Measurements from ENCODE around the gene MAP1LC3B2.
A peak's percentile ranks its signal among the peaks of the same experiment; 100 is the strongest.
"Not testable (repeated sequence)": the region's sequence is repeated elsewhere in the genome, so short reads cannot be mapped to it uniquely, and the experiment has no call there.

Gene MAP1LC3B2

DNA sequence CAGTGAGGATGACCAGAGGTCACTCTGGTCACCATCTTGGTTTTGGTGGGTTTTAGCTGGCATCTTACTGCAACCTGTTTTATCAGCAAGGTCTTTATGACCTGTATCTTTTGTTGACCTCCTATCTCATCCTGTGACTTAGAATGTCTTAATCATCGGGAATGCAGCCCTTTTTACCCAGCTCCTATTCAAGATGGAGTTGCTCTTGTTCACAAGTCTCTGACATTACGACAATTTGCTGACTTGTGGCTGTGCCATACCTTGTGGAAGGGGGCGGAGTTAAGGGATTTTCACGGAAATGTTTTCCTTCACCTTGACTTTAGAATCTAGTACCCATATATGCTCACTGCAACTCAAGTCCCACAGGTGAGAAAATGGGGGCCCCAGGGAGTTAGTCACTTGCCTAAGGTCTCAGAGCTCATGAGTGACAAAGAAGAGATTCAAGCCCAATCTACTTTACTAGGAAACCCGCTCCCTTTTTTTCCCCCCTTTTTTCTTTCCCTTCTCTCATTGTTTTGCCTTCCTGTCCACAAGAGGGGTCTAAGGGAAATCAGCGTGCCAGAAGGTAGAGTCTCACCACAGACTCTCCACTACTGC is 2.7 kb upstream of the MAP1LC3B2 start:
- intact Hi-C loops (cut with DNase I), result no loop called here
- DNase-seq, result no peak

DNA sequence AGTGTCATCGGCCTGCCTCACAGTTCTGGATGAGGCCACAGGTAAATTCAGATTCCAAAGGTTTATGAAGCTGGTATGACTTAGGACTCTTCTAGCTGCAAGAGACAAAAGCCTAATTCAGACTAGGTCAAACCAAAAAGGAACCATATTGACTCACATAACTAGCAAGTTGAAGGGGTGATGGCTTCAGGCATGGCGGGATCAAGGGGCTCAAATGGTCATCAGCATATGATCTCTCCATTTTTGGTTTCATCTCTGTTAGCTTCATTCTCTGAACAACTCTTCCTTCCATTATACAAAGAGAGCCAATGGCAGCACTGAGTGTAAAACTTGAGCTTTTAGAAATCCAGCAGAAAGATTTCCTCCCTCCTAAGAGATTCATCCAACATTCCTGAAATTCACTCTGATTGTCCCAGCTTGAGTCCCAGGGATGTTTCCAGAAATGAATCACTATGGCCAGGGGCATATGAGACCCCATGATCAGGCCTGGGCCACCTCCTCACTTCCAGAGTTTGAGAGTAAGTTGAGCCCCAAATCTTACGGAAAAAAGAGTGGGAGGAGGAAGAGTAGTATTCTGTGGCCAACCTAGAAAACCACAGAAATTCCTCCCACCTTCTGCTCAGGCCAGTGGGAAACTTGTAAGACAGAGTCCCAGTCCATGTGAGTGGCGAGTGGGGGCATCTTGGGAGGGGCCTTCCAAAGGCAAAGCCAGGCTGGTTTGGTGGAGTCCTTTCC is 2.0 kb upstream of the MAP1LC3B2 start:
- intact Hi-C loops (cut with DNase I), result no loop called here
- DNase-seq, result no peak

DNA sequence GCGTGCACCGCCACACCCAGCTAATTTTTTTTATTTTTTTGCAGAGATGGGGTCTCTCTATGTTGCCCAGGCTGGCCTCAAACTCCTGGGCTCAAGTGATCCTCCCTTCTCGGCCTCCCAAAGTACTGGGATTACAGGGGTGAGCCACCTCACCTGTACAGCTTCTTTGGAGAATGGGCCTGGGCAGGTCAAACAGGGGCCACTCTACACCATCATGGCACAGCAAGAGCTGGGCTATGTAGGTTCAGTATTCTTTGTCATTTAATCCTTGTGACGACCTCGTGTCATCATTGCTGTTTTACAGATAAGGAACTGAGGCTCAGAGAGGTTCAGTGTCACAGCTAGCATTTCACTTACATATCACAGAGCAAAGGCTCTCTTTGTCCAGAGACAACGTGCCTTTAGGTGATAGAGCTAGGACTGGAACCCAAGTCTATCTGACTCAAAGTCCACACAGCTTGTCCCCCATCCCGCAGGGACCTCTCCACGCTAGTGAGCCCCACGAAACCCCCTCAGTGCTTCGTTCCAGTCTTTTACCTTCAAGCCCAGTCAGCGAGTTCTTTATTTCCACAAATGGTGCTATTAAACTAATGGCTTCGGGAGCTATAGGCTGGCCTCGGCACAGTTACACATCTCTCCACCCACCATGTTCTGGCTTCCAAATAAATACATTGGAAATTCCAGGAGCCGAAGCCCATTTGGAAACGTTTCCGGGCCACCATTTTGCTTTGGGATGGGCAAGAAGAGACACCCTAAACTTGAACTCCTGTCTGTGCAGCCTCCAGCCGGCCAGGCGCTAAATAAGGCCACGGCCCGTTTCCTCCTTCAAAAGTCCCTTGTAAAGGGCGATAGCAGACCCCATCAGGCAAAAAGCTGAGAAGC is 660 bp upstream of the MAP1LC3B2 start:
- intact Hi-C loops (cut with DNase I), result no loop called here
- DNase-seq, result no peak

DNA sequence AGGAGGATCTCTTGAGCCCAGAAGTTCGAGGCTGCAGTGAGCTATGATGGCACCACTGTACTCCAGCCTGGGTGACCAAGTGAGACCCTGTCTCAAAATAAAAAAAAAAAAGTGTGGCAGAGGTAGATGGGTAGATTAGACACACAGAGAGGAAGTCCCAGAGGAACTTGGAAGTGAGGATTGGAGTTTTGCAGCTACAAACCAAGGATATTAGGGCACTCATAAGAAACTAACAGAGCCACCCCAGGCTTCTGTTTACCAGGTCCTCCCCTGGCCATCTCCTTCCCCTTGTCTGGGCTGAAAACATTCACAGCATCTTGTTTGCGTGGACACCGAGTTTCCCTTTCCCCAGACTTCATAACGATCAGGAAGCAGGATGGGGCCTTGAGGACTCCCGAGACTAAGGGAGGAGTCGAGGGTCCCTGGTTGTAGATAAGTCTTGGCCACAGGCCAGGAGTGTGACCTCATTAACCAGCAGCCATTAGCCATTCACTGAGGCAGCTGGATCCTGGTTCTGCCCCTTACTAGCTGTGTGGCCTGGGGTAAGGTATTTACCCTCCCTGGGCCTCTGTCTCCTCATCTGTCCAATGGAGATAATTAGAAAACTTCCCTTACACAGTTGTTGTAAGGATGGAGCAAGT is 2.1 kb downstream of the MAP1LC3B2 start:
- no peak for DNase-seq
- intact Hi-C loops (cut with DNase I), result no loop called here

DNA sequence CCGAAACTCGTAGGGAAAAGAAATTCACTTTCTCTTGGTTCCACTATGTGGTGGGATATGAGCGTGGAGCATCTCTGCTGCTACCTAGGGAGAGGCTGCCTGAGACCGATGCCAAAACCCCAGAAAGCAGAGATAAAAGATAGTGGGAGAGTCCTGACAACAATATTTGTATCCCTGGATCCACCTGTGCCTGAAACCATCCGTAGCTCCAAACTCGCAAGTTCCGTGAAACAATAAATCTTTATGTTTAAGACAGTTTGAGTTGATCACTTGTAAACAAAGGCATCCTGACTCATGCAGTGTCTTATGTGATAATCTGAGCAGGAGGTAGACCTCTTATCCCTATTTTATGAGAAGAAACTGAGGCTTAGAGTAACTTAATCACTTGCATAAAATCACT is 2.9 kb downstream of the MAP1LC3B2 start:
- intact Hi-C loops (cut with DNase I), result no loop called here
- no peak for DNase-seq

DNA sequence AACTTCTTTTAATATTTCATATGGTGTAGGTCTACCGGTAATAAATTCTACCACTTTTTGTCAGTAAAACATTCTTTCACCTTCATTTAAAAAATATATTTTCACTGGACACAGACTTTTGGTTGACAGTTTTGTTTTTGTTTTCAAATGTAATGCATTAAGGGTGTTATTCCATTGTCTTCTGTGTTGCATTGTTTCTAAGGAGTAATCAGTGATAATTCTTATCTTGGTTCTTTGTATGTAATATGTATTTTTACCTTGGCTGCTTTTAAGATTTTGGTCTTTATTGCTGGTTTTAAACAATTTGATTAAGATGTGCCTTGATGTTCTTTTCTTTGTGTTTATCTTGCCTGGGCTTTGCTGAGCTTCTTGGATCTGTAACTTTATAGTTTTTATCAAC is 4.1 kb downstream of the MAP1LC3B2 start:
- intact Hi-C loops (cut with DNase I), result no loop called here
- no peak for DNase-seq

DNA sequence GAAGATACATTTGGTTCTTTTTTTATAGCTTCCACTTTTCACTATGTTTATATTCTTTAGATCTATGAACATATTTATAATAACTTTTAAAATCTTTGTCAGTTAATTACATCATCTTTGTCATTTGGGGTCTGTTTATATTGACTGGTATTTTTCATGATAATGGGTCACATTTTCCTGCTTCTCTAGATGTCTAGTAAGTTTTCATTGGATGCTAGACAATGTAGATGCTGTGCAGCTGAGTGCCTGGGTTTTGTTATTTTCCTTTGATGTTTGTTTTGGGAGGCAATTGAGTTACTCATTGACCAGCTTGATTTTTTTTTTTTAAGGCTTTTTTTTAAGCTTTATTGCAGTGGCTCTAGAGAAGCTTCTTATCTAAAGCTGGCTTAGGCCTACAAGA is 4.9 kb downstream of the MAP1LC3B2 start:
- no peak for DNase-seq
- intact Hi-C loops (cut with DNase I), result no loop called here

DNA sequence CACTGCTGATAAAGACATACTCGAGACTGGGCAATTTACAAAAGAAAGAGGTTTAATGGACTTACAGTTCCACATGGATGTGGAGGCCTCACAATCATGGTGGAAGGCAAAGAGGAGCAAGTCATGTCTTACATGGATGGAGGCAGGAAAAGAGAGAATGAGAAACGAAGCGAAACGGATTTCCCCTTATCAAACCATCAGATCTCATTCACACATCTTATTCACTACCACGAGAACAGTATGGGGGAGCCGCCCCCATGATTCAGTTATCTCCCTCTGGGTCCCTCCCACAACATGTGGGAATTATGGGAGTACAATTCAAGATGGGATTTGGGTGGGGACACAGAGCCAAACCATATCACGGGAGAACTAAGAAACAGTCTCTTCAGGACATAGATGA is 6.0 kb downstream of the MAP1LC3B2 start:
- intact Hi-C loops (cut with DNase I); DNase-seq: not testable (repeated sequence)

DNA sequence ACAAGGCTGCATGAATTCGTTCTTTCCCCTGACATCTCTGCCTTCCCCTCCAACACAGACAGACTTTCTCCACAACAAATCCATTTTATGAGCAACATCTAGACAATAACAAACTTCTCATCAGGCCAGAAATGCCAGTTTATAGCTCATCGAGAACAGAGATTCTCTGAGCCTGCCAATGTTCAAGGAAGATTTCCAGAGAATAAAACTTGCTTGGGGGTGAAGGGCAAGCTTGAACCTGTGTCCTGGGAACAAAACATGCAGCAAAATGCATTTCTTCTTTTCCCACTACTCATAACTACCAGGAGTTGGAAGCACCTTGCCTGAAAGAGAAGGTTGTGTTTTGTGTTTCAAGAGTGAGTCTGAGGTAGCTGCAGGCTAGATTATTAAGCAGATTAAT is 6.8 kb downstream of the MAP1LC3B2 start:
- DNase-seq, result no peak

DNA sequence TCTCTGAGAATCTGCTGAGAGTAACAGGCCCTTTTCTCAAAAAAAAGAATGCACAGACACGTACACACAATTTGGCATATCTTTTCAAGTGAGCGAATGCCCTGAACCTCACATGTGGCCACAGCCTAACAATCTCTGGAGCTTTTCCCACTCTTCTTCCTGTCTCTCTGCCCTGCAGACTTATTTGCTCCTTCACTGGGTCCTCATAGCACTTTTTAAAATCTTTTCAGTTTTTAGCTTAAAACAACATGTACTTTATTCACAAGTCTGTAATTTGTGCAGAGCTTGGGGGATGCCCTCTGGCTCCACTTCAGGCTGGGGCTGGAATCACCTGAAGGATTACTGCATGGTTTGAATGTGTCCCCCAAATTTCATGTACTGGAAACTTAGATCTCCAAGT is 9.0 kb downstream of the MAP1LC3B2 start:
- intact Hi-C loops (cut with DNase I), result no loop called here
- no peak for DNase-seq

More for the DNA sequence above, 6.8 kb downstream of the MAP1LC3B2 start:
- intact Hi-C loops (cut with DNase I), result no loop called here

DNA sequence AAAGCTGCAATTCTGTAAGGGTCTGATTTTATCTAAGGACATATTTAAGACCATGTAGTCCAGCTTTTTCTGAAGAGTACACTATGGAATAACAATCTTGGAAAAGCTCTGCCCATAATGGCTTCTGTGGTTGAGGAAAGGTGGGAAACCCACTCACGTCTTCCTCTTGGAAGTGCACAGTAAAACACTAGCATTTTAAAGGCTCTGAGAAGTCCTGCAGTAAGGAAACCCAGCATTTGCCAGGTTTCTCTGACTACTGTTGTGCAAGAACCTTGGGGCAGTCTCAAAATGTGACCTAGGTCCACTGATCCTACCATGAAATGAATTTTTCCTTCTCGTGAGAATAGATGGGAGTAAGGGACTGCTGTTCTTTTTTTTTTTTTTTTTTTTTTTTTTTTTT is 11.9 kb downstream of the MAP1LC3B2 start:
- no peak for DNase-seq
- intact Hi-C loops (cut with DNase I), result no loop called here

DNA sequence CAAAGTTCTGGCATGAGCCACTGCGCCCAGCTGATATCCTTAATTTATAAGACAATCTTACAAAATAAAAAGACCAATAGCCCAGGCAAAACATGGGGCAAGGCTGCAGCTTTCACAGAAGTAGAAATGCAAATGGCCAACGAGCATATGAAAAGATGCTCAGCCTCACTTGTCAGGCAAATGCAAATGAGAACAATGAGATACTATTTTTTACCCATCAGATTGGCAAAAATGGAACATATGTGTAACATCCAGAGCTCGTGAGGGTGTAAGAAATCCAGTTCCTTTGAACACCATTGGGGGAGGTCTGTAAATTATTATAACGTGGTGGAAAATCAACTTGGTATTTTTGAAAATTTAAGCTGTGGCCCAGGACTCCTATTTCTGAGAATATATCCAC is 14.6 kb downstream of the MAP1LC3B2 start:
- DNase-seq, result no peak
- intact Hi-C loops (cut with DNase I), result no loop called here

DNA sequence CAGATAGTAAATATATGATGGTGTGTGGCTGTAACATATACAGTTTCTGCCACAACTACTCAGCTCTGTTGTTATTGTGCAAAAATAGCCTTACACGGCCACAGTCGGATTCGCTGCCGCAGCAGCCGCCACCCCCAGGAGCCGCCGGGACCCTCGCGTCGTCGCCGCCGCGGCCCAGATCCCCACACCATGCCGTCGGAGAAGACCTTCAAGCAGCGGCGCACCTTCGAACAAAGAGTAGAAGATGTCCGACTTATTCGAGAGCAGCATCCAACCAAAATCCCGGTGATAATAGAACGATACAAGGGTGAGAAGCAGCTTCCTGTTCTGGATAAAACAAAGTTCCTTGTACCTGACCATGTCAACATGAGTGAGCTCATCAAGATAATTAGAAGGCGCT is 16.6 kb downstream of the MAP1LC3B2 start:
- intact Hi-C loops (cut with DNase I); DNase-seq: not testable (repeated sequence)

DNA sequence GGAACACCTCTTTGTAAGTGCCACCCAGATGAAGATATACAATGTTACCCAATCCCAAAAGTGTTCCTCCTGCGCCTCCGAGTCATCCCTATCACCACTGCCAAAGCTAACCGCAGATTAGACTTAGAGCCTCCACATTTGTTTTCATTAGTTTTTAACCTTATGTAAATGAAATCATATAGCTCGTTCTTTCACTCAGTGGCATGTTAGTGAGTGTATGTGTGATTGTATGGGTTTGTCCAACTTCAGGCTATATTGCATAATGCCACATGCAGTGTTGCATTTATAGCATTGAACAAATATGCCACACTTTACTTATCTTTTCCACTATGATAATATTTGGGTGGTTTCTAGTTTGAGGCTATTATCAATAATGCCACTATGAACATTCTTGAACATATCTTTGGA is 18.0 kb downstream of the MAP1LC3B2 start:
- no peak for DNase-seq
- intact Hi-C loops (cut with DNase I), result no loop called here

DNA sequence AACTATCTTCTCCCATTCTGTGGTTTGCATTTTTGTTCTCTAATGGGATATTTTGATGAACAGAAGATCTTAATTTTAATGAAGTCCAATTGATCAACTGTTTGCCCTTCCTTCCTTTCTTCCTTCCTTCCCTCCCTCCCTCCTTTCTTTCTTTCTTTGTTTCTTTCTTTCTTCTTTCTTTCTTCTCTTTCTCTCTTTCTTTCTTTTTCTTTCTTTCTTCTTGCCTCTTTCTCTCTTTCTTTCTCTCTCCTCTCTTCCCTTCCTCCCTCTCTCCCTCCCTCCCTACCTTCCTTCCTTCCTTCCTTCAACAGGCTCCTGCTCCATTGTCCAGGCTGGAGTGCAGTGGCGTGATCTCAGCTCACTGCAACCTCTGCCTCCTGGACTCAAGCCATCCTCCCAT is 18.9 kb downstream of the MAP1LC3B2 start:
- intact Hi-C loops (cut with DNase I), result no loop called here
- DNase-seq, result no peak

DNA sequence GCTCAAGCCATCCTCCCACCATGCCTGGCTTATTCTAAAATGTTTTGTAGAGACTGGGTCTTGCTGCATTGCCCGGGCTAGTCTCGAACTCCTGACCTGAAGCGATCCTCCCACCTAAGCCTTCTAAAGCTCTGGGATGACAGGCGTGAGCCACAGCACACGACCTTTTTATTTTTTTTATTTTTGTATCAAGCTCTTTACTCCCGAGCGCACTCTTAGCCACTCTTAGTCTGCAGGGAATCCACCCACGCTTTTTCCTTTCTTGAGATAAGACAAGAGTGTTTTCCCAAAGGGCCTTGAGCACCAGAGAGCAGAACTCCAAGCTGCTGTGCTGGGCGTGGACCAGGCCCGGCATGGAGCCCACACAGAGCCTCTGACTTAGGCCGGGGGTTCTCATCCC is 23.4 kb downstream of the MAP1LC3B2 start:
- peak in 1 of 10 donors; percentile 63 for DNase-seq
- intact Hi-C loops (cut with DNase I), result no loop called here

DNA sequence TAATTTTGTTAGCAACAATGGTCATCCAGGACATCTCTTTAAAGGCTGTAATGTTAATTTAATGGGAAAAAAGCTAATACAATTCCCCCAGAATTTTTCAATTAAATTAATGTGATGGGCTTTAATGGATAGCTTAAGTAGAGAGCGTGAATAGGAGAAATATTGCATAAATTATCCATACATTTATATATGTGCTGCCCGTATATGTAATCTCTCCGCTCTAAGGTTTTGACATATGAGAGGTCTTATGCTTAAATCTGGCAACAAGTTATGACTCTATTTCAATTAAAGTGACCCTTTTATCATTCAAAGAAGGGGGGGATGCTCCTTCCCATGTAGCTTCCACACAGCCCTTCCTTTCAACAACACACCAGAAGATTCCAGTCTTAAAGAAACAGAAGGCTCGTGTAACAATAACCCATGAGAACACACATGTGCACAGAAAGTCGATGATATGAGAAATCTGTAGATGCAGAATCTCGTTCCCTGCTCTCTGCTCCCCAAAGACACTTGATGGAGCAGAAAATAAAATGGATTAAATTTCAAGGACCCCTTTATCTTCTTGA is 24.0 kb downstream of the MAP1LC3B2 start:
- intact Hi-C loops (cut with DNase I), result no loop called here
- DNase-seq, result no peak

DNA sequence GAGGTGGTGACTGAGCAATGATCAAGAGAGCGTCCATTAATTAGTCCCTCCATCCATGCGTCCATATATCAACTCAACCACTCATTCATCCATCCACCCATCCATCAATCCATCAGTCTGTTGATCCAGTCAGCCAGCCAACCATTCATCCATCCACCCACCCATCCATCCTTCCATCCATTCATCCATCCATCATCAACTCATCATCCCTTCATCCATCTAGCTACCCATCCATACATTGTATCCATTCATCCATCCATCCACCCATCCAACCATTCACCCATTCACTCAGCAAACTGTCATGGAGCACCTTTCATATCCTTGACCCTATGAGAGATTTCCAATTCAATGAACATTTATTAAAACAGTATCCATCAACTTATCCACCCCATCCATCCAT is 28.1 kb downstream of the MAP1LC3B2 start:
- intact Hi-C loops (cut with DNase I), result no loop called here
- peak in 1 of 10 donors; percentile 12 for DNase-seq

DNA sequence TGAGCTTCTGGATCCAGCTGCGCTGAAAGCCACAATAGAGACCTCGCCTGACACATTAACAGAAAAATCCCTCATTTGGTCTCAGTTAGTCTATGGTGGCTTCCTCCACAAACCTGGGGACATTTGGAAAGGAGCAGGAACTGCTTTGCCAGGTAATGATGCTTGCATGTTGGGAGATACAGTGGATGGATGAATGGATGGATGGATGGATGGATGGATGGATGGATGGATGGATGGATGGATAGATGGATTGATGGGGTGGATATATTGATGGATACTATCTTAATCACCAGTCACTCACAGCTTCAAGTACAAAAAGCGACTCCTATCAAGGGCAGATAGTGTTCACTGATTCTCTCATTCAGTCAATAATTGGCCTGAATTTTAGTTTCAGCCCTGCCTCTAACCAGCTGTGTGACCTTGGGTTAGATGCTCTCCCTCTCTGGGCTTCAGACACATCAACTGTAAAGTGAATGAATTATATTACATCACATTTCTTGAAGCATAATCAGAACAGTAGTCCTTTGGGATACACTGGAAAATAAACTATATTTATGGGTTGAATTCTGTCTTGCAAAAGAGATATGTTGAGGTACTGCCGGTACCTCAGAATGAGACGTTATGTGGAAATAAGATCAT is 29.3 kb downstream of the MAP1LC3B2 start:
- intact Hi-C loops (cut with DNase I), result no loop called here
- DNase-seq, result no peak

DNA sequence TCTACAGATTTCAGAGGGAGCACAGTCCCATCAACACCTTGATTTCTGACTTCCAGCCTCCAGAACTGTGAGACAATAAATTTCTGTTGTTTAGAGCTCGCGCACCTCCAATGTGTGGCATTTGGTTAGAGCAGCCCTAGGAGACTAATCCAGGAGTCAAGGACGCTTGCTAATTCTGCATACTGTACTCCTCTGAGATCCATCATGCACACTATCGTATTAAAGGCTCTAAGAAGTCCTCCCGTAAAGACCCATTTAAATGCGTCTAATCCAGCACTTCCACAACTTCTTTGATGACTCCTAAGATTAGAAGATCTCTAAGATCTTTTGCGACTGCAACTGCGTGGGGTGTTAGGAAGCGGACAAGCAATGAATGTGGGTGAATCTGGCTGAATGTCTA is 30.4 kb downstream of the MAP1LC3B2 start:
- intact Hi-C loops (cut with DNase I), result no loop called here
- DNase-seq, result peak in 1 of 10 donors; percentile 8
